ENCODE measurements around the gene ABCA9.
"Not testable (repeated sequence)": the region's sequence is repeated elsewhere in the genome, so short reads cannot be mapped to it uniquely, and the experiment has no call there.

The ABCA9 gene

GRCh38 chr17:69070378-69071232, 9.9 kb upstream of the ABCA9 start:
- not testable (repeated sequence) for H3K9ac ChIP-seq (ENCODE audit: low read depth, low read length); H4K20me1 ChIP-seq (ENCODE audit: insufficient read depth, low read length); H3K27me3 ChIP-seq (ENCODE audit: insufficient read depth, low read length, poor library complexity); H3K36me3 ChIP-seq (ENCODE audit: insufficient read depth, low read length); H3K4me3 ChIP-seq (ENCODE audit: low read depth in 1 of 2, low read length in 2 of 2); H3K9me3 ChIP-seq (ENCODE audit: insufficient read depth, low read length, severe bottlenecking); H3K79me2 ChIP-seq (ENCODE audit: insufficient read depth, low read length); H3K27ac ChIP-seq (ENCODE audit: low read length); H3K4me2 ChIP-seq (ENCODE audit: insufficient read depth, low read length)
- ATAC-seq (ENCODE audit: insufficient read depth, low read depth) (peak; percentile 66), DNase-seq (peak; percentile 29)
- Histone ChIP-seq H3K4me1 (ENCODE audit: insufficient read depth, low read length) (peaks cover 22% of the 10 kb centered on the region), H2AFZ (ENCODE audit: low read depth, low read length) (peak overlapping the region; percentile 47; the same call in 1 of the 2 replicates)

GRCh38 chr17:69069226-69069750, 8.6 kb upstream of the ABCA9 start:
- peaks cover 3% of the 10 kb centered on the region for H3K27me3 ChIP-seq (ENCODE audit: insufficient read depth, low read length, poor library complexity)
- H3K9ac ChIP-seq (ENCODE audit: low read depth, low read length) = no peak overlapping the region
- no peak overlapping the region for H3K4me2 ChIP-seq (ENCODE audit: insufficient read depth, low read length)
- H3K4me1 ChIP-seq (ENCODE audit: insufficient read depth, low read length) = peaks cover 22% of the 10 kb centered on the region
- no peak overlapping the region for H3K4me3 ChIP-seq (ENCODE audit: low read depth in 1 of 2, low read length in 2 of 2)
- no peaks in the 10 kb centered on the region for H4K20me1 ChIP-seq (ENCODE audit: insufficient read depth, low read length)
- DNase-seq (no peak), ATAC-seq (ENCODE audit: insufficient read depth, low read depth) (no peak)
- no peaks in the 10 kb centered on the region for H3K36me3 ChIP-seq (ENCODE audit: insufficient read depth, low read length)
- no peak overlapping the region for H3K27ac ChIP-seq (ENCODE audit: low read length)
- TF ChIP-seq EZH2 (IDR thresholded peaks at IDR 0.05; ENCODE audit: borderline replicate concordance, low read depth, low read length, severe bottlenecking) (no peak), CTCF (IDR thresholded peaks at IDR 0.05; ENCODE audit: borderline replicate concordance, extremely low read depth, low read length, poor library complexity, severe bottlenecking) (no peak)
- H3K79me2 ChIP-seq (ENCODE audit: insufficient read depth, low read length) = no peaks in the 10 kb centered on the region
- no peak overlapping the region for H2AFZ ChIP-seq (ENCODE audit: low read depth, low read length)
- no peaks in the 10 kb centered on the region for H3K9me3 ChIP-seq (ENCODE audit: insufficient read depth, low read length, severe bottlenecking)

- no peak overlapping the region for H2AFZ ChIP-seq (ENCODE audit: low read depth, low read length)
- no peak overlapping the region for H3K4me3 ChIP-seq (ENCODE audit: low read depth in 1 of 2, low read length in 2 of 2)
- peaks cover 3% of the 10 kb centered on the region for H3K27me3 ChIP-seq (ENCODE audit: insufficient read depth, low read length, poor library complexity)
- no peaks in the 10 kb centered on the region for H3K79me2 ChIP-seq (ENCODE audit: insufficient read depth, low read length)
- no peak overlapping the region for H3K4me2 ChIP-seq (ENCODE audit: insufficient read depth, low read length)
- peak; percentile 35; the same call in 1 of the 3 replicates for ATAC-seq (ENCODE audit: insufficient read depth, low read depth)
- H3K36me3 ChIP-seq (ENCODE audit: insufficient read depth, low read length) = no peaks in the 10 kb centered on the region
- no peak overlapping the region for H3K9ac ChIP-seq (ENCODE audit: low read depth, low read length)
- no peaks in the 10 kb centered on the region for H3K9me3 ChIP-seq (ENCODE audit: insufficient read depth, low read length, severe bottlenecking)
- H3K4me1 ChIP-seq (ENCODE audit: insufficient read depth, low read length) = peaks cover 22% of the 10 kb centered on the region
- DNase-seq = no peak
- H4K20me1 ChIP-seq (ENCODE audit: insufficient read depth, low read length) = no peaks in the 10 kb centered on the region
- no peak overlapping the region for H3K27ac ChIP-seq (ENCODE audit: low read length)
- TF ChIP-seq CTCF (IDR thresholded peaks at IDR 0.05; ENCODE audit: borderline replicate concordance, extremely low read depth, low read length, poor library complexity, severe bottlenecking) (peak; percentile 25), EZH2 (IDR thresholded peaks at IDR 0.05; ENCODE audit: borderline replicate concordance, low read depth, low read length, severe bottlenecking) (no peak)
Measured at GRCh38 chr17:69067274-69068047, 6.7 kb upstream of the ABCA9 start.

- Histone ChIP-seq H3K27ac (ENCODE audit: low read length) (no peak overlapping the region), H3K4me2 (ENCODE audit: insufficient read depth, low read length) (peak overlapping the region; percentile 30; the same call in 1 of the 2 replicates), H3K9ac (ENCODE audit: low read depth, low read length) (no peak overlapping the region), H3K9me3 (ENCODE audit: insufficient read depth, low read length, severe bottlenecking) (no peaks in the 10 kb centered on the region), H2AFZ (ENCODE audit: low read depth, low read length) (no peak overlapping the region), H3K27me3 (ENCODE audit: insufficient read depth, low read length, poor library complexity) (peaks cover 3% of the 10 kb centered on the region), H3K36me3 (ENCODE audit: insufficient read depth, low read length) (no peaks in the 10 kb centered on the region), H3K4me3 (ENCODE audit: low read depth in 1 of 2, low read length in 2 of 2) (no peak overlapping the region), H3K4me1 (ENCODE audit: insufficient read depth, low read length) (peaks cover 22% of the 10 kb centered on the region), H4K20me1 (ENCODE audit: insufficient read depth, low read length) (no peaks in the 10 kb centered on the region), H3K79me2 (ENCODE audit: insufficient read depth, low read length) (no peaks in the 10 kb centered on the region)
- peak; percentile 71 for ATAC-seq (ENCODE audit: insufficient read depth, low read depth)
- TF ChIP-seq CTCF (IDR thresholded peaks at IDR 0.05; ENCODE audit: borderline replicate concordance, extremely low read depth, low read length, poor library complexity, severe bottlenecking) (no peak), EZH2 (IDR thresholded peaks at IDR 0.05; ENCODE audit: borderline replicate concordance, low read depth, low read length, severe bottlenecking) (no peak)
- DNase-seq = peak; percentile 20
Measured at GRCh38 chr17:69066482-69066881, 5.8 kb upstream of the ABCA9 start.

Data from DND-41 (cell line).